NOMO-1 treated with DMSO at 0.1 percent for 48 hours (cell line): ENCODE results near the gene HSD17B11.
"Not testable (repeated sequence)": the region's sequence is repeated elsewhere in the genome, so short reads cannot be mapped to it uniquely, and the experiment has no call there.

Experiments used
- DNase-seq: peaks from one replicate; lab custom pipeline; 2025; ENCODE audit not compliant: unreplicated experiment; lab: John Stamatoyannopoulos, UW

Gene HSD17B11

DNA sequence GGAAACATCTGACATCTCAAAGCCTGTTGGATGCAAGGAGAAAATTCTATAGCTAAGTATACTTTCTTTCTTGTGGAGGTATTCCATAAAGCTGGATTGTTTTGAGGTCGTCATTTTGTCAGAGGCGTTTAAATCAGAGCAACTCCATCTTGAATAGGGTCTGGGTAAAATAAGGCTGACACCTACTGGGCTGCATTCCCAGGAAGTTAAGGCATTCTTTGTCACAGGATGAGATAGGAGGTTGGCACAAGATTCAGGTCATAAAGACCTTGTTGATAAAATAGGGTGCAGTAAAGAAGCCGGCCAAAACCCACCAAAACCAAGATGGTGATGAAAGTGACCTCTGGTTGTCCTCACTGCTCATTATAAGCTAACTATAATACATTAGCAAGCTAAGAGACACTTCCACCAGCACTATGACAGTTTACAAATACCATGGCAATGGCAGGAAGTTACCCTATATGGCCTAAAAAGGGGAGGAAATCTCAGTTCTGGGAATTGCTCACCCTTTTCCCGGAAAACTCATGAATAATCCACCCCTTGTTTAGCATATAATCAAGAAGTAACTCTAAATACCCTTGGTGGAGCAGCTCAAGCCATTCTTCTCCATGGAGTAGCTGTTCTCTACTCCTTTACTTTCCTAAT, 80.2 kb downstream of the HSD17B11 start:
- no peak for DNase-seq

DNA sequence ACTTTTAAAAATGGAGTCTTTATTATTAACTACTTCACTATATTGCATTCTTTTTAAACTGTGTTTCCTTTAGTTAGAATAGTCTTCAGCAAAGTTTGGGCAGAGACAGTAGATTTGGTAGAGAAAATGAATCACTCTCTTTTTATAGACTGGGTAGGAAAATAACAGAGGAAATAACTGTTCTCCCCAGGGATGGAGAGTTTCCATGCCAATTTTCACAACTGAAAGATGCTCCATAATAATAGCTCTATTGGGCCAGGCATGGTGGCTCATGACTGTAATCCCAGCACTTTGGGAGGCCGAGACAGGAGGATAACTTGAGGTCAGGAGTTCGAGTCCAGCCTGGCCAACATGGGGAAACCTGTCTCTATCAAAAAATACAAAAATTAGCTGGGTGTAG, 81.4 kb downstream of the HSD17B11 start:
- DNase-seq, result no peak

DNA sequence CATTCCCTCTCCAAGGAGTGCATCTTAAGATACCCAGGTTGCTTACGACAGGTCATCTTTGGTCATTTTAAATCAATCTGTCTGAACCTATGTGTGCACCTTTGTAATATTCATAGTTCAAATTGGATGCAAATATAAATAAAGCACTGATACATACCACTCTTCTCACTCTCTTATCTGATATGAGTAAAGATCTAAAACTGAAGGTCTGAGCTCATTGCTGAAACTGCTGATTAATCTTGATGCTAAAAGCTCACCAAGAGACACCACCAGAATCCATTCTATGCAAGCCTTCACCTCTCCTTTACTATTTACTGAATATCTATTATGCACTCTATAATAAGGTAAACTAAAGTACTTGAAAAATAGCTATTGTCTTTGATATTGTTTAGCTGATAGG, 84.9 kb downstream of the HSD17B11 start:
- no peak for DNase-seq

DNA sequence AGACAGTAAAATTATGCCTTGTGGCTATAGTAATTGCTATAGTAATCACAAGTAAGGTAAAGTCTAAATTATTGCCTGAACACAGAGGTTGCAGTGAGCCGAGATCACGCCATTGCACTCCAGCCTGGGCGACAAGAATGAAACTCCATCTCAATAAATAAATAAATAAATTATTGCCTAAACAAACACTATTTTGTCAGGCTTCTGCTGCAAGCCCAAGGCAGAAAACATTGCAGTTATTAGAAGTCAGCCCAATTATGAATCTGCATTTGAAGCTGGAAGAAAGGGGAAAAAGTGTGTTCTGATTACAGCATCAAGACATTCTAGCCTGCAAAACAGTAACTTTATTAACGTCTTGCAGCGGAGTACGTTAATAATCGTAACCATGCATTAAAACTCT, 85.4 kb downstream of the HSD17B11 start:
- DNase-seq, result no peak

DNA sequence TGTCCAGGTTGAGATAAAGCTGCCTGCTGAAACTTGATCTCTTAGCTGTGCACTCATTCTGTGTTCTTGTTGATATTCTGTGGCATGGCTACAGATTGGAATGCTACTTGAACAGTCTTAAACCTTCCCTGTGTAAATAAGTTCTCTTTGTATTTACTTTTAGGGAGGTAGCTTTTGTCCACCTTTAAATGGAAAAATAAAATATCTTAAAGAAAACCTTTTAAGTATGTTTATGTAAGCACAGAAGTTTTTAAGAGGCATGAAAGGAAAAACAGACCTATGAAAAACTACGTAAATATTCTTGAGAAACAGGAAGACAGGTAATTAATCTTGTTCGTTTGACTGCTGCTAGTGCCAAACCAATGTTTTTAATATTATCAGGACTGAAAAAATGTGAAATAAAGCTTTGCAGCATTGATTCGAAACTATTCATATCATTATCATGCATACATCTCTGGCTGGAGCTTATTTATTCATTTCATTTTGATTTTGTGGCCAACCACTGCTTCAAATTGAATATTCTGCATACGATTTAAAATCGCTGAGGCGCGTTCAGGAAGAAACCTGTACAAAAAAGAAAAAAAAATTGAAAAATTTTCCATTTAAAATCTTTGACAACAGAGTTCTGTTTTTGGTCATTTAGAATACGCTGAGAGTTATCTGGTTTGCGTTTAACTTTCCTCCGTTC, 86.1 kb downstream of the HSD17B11 start:
- DNase-seq, result no peak

DNA sequence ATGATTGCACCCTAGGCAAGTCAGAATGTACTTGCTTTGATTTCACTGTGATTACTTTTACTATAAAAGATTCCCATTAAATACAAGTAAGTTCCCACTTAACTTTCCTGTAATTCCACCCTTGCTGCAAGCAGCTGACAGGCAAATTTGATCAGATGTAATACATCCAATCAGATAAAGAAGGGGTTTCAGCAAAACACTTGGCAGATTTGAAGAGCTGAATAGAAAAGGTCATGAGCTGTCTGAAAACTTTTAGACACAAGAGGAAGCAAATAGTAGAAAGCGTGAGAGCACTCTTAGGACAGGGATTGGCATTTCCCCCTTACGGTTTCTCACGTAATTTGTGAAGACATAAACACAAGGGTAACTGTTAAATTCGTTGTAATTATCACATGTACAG, 91.1 kb downstream of the HSD17B11 start:
- peak; percentile 24 for DNase-seq

DNA sequence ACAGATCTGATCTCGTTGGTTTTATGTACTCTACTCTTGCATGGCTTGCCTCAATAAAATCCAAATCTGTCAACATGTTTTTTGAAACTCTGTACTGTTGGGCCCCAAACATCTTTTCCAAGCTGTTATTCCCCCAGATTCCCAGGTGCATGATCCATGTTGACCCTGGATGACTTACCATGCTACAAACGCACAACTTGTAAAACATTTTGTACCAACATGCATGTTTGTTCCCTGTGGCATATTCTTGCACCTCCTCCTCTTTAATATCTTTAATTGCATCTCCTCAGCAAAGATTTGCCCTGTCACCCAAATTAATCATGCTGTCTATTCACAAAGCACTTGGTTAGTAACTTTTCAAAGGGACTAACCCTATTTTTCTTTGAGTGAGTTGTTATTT, 92.6 kb downstream of the HSD17B11 start:
- DNase-seq, result no peak

DNA sequence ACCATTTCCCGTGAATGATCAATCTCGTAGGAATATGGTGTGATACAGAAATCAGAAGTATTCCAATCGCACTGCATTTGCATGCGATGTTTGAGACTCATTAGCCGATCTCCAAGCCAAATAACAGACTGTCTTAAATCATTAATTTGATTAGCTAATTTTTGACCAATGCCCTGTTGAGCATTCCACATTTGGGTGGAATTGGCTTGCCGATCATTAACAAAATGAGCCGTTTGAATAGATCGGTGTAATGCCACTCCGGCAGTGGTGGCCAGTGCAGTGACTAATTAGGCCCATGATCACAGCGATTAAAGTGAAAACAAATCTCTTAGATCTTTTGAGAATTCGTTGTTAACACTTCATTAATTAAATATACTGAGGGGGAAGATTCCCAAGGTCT, 96.1 kb downstream of the HSD17B11 start:
- not testable (repeated sequence) for DNase-seq

DNA sequence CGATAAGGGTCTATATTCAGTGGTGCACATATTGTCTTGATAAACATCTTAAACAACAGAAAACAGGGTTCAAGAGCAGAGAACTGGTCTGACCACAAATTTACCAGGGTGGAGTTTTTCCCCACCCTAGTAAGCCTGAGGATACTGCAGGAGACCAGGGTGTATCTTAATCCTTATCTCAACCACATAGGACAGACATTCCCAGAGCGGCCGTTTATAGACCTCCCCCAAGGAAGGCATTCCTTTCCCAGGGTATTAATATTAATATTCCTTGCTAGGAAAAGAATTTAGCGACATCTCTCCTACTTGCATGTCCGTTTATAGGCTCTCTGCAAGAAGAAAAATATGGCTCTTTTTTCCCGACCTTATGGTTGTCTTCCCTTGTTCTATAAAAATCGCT, 97.1 kb downstream of the HSD17B11 start:
- DNase-seq, result not testable (repeated sequence)

DNA sequence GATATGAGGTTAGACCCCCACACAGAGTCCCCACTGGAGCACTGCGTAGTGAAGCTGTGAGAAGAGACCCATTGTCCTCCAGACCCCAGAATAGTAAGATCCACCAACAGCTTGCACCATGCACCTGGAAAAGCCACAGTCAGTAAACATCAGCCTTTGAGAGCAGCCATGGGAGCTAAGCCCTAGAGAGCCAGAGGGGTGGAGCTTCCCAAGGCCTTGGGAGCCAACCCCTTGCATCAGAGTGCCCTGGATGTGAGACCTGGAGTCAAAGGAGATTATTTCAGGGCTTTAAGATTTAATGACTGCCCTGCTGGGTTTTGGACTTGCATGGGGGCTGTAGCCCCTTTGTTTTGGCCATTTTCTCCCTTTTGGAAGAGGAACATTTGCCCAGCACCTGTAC, 104.0 kb downstream of the HSD17B11 start:
- no peak for DNase-seq
